A549 treated with CORT108297 at 1 μM for 4 hours (cell line): ENCODE measurements around the gene ADPRH. TPM values are rescaled to one million over a fixed set of nuclear protein-coding genes. Genes with fewer than 3 reads are reported as not detected.

ENCODE experiments used
- total RNA-seq: library from RNA; stranded (reverse); fragments of 200-300 nt; extraction: Qiagen RNA extraction; gene quantifications from 5 replicates; pipeline ENCODE4 v1.2.3, GENCODE V29; 2022

The ADPRH gene
- total RNA-seq = 2.4 to 3.0 TPM (median 2.8 TPM) in 5 replicates

GRCh38 chr3:119579366-119580066 lies at the start of gene ADPRH:
Gene ADPRH, plus strand, starts transcription at chr3:119579492. Its CDS starts 2,678 bp downstream, at chr3:119582170.

GRCh38 chr3:119559441-119559963 lies 19.8 kb upstream of the ADPRH start, which contains the start of gene CD80:
Gene CD80, minus strand, starts transcription at chr3:119559614. Its CDS starts 1,886 bp downstream, at chr3:119557728.

GRCh38 chr3:119597548-119598288 lies 18.4 kb downstream of the ADPRH start, which contains the start of gene PLA1A:
Gene PLA1A, plus strand, starts transcription at chr3:119597885. Its CDS starts 29 bp downstream, at chr3:119597914.

Other genes with a start within 250 kb of the ADPRH start
- 21.9 to 28.6 TPM (median 26.6 TPM) in 5 replicates for gene TMEM39A, start 115.9 kb upstream of the ADPRH start, total RNA-seq
- 8.4 to 11.3 TPM (median 8.8 TPM) in 5 replicates for gene POGLUT1, start 110.5 kb upstream of the ADPRH start, total RNA-seq
- gene TIMMDC1, start 80.9 kb upstream of the ADPRH start, total RNA-seq = 68.5 to 86.3 TPM (median 74.4 TPM) in 5 replicates
- not detected in 5 replicates for gene CD80, start 19.9 kb upstream of the ADPRH start, total RNA-seq
- gene PLA1A, start 18.4 kb downstream of the ADPRH start, total RNA-seq = 0.22 to 0.71 TPM (median 0.29 TPM) in 5 replicates
- gene POPDC2, start 81.1 kb downstream of the ADPRH start, total RNA-seq = 0.19 to 0.32 TPM (median 0.27 TPM) in 4 of 5 replicates, not detected in the other
- gene COX17, start 97.9 kb downstream of the ADPRH start, total RNA-seq = 105 to 131 TPM (median 107 TPM) in 5 replicates
- 0.22 to 0.56 TPM (median 0.23 TPM) in 5 replicates for gene CFAP91, start 123.5 kb downstream of the ADPRH start, total RNA-seq
- not detected in 5 replicates for gene NR1I2, start 202.6 kb downstream of the ADPRH start, total RNA-seq